Ishikawa (cell line): ENCODE measurements around the gene TNRC6B.

Experiments used
- CEBPB ChIP-seq: IDR thresholded peaks from 2 replicates; pipeline ENCODE4 v1.6.1; 2012
- CREB1 ChIP-seq: IDR thresholded peaks from 2 replicates; pipeline ENCODE4 v1.6.1; 2012; ENCODE audit warnings: low read depth
- EGR1 ChIP-seq: IDR thresholded peaks from 2 replicates; pipeline ENCODE4 v1.6.1; 2012
- EP300 ChIP-seq: IDR thresholded peaks from 2 replicates; pipeline ENCODE4 v1.6.1; 2012; ENCODE audit warnings: borderline replicate concordance
- FOXM1 ChIP-seq: IDR thresholded peaks from 2 replicates; pipeline ENCODE4 v1.6.1; 2012; ENCODE audit warnings: low read depth, borderline replicate concordance
- NFIC ChIP-seq: IDR thresholded peaks from 2 replicates; pipeline ENCODE4 v1.6.1; 2012
- RAD21 ChIP-seq: IDR thresholded peaks from 2 replicates; pipeline ENCODE4 v1.6.1; 2012; ENCODE audit warnings: low read depth
- TAF1 ChIP-seq: IDR thresholded peaks from 2 replicates; pipeline ENCODE4 v1.6.1; 2012; ENCODE audit warnings: low read depth, mild to moderate bottlenecking
- TCF12 ChIP-seq: IDR thresholded peaks from 2 replicates; pipeline ENCODE4 v1.6.1; 2012; ENCODE audit warnings: low read depth
- TEAD4 ChIP-seq: IDR thresholded peaks from 2 replicates; pipeline ENCODE4 v1.6.1; 2012
- YY1 ChIP-seq: IDR thresholded peaks from 2 replicates; pipeline ENCODE4 v1.6.1; 2012; ENCODE audit warnings: low read depth
- ZBTB7A ChIP-seq: IDR thresholded peaks from 2 replicates; pipeline ENCODE4 v1.6.1; 2012; ENCODE audit warnings: low read depth
- TF ChIP-seq, protein P1 (sequence below): IDR thresholded peaks from 2 replicates; pipeline ENCODE4 v1.6.1; 2012; ENCODE audit warnings: low read depth, mild to moderate bottlenecking
- TF ChIP-seq, protein P2 (sequence below): IDR thresholded peaks from 2 replicates; pipeline ENCODE4 v1.6.1; 2012
- TF ChIP-seq, protein P3 (sequence below): IDR thresholded peaks from 2 replicates; pipeline ENCODE4 v1.6.1; 2012

The TNRC6B gene

DNA sequence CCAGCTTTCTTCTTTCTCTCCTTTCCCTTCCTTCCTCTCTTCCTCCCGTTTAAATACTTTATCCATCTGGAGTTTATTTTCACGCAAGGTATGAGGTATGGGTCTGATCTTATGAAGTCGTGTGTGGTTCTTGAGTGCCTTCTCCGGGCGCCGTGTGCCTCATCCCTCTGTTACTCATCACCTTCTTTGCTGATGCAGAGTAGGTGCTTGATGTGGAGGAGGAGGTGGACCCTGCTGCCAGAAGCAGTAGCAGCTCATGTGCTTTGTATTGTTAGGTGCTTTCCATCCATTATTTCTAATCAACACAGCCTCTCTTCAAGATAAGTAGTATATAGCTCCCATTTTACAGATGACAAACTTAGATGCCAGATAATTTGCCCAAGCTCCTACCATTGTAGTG lies 47.0 kb downstream of the TNRC6B start:
- TF ChIP-seq EGR1 (no peak), TEAD4 (no peak), TAF1 (no peak), ZBTB7A (no peak), YY1 (no peak), CEBPB (no peak), EP300 (no peak), NFIC (no peak), FOXM1 (no peak), RAD21 (no peak), CREB1 (no peak)
- TF ChIP-seq, protein P1, sequence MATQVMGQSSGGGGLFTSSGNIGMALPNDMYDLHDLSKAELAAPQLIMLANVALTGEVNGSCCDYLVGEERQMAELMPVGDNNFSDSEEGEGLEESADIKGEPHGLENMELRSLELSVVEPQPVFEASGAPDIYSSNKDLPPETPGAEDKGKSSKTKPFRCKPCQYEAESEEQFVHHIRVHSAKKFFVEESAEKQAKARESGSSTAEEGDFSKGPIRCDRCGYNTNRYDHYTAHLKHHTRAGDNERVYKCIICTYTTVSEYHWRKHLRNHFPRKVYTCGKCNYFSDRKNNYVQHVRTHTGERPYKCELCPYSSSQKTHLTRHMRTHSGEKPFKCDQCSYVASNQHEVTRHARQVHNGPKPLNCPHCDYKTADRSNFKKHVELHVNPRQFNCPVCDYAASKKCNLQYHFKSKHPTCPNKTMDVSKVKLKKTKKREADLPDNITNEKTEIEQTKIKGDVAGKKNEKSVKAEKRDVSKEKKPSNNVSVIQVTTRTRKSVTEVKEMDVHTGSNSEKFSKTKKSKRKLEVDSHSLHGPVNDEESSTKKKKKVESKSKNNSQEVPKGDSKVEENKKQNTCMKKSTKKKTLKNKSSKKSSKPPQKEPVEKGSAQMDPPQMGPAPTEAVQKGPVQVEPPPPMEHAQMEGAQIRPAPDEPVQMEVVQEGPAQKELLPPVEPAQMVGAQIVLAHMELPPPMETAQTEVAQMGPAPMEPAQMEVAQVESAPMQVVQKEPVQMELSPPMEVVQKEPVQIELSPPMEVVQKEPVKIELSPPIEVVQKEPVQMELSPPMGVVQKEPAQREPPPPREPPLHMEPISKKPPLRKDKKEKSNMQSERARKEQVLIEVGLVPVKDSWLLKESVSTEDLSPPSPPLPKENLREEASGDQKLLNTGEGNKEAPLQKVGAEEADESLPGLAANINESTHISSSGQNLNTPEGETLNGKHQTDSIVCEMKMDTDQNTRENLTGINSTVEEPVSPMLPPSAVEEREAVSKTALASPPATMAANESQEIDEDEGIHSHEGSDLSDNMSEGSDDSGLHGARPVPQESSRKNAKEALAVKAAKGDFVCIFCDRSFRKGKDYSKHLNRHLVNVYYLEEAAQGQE, result no peak
- TF ChIP-seq, protein P2, sequence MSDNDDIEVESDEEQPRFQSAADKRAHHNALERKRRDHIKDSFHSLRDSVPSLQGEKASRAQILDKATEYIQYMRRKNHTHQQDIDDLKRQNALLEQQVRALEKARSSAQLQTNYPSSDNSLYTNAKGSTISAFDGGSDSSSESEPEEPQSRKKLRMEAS, result no peak

DNA sequence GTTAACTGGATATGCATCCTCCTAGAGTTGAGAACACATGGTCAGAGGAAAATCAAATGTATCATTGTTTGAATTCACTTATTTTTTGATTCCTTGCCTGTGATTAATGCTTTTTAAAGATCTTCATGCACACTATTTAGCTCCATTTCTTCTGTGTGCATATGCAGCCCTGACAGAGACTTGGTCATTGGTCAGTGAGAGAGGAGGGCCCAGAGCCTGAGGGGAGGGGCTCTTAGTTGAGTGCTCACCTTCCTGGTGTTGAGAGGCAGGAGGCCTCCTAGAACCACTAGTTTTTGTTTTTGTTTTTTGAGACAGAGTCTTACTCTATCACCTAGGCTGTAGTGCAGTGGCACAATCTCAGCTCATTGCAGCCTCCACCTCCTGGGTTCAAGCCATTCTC lies 48.9 kb downstream of the TNRC6B start:
- TF ChIP-seq EGR1 (no peak), ZBTB7A (no peak), TAF1 (no peak), TCF12 (no peak), CREB1 (no peak), TEAD4 (no peak), FOXM1 (no peak), NFIC (no peak), EP300 (no peak), YY1 (no peak), CEBPB (no peak), RAD21 (no peak)
- TF ChIP-seq, protein P2, result no peak

DNA sequence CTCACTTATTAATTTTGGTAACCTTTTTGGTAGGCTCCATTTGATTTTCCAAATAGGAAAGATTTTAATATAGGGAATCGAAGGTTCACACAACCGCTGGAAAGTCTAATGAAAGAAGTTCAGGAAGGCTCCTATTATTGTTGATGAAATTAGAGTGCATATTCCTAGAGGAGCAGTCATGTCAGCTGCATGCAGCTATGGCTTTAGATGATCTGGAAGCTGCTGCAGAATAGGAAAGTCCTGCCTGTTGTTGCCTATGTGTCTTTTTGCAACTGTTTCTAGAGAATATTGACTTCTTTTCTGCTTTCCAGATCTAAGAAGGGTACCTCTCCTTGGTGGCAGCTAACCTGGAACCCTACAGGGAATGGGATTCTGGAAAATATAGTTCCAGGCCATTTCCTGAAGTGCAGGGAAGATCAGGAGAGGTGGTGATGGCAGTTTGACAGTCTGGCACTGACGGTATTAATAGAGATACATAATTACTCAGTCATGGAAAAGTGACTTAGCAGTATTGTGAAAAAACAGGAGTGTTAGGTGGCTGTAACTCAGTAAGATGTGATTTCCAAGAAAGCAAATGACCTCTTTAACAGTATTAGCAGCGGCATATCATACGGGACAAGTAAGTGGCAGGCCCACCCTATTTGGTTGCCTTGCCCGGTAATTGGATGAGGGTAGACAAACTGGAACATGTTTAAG lies 54.0 kb downstream of the TNRC6B start:
- no peak for TF ChIP-seq TAF1
- TF ChIP-seq FOXM1, result no peak
- no peak for TF ChIP-seq RAD21
- TF ChIP-seq CREB1, result no peak
- TF ChIP-seq EP300, result no peak
- TF ChIP-seq TEAD4, result no peak
- TF ChIP-seq NFIC, result no peak
- TF ChIP-seq CEBPB, result no peak
- TF ChIP-seq, protein P3, sequence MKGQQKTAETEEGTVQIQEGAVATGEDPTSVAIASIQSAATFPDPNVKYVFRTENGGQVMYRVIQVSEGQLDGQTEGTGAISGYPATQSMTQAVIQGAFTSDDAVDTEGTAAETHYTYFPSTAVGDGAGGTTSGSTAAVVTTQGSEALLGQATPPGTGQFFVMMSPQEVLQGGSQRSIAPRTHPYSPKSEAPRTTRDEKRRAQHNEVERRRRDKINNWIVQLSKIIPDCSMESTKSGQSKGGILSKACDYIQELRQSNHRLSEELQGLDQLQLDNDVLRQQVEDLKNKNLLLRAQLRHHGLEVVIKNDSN, result no peak
- no peak for TF ChIP-seq EGR1
- TF ChIP-seq ZBTB7A, result no peak
- TF ChIP-seq, protein P1, result no peak
- no peak for TF ChIP-seq TCF12
- TF ChIP-seq, protein P2, result no peak
- no peak for TF ChIP-seq YY1

DNA sequence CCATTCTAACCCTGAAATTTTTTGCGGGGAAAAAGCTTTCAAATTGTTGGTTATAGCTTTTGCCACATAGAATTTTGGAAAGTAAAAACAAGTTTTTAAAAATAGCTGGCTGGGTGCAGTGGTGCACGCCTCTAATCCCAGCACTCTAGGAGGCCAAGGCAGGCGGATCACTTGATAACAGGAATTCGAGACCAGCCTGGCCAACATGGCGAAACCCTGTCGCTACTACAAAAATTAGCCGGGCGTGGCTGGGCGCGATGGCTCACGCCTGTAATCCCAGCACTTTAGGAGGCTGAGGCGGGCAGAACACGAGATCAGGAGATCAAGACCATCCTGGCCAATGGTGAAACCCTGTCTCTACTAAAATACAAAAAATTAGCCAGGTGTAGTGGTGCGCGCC lies 54.9 kb downstream of the TNRC6B start:
- no peak for TF ChIP-seq RAD21
- no peak for TF ChIP-seq EP300
- TF ChIP-seq TCF12, result no peak
- TF ChIP-seq TEAD4, result no peak
- TF ChIP-seq CEBPB, result no peak
- no peak for TF ChIP-seq TAF1
- no peak for TF ChIP-seq NFIC
- TF ChIP-seq YY1, result no peak
- TF ChIP-seq CREB1, result no peak
- TF ChIP-seq, protein P2, result no peak
- TF ChIP-seq, protein P3, result no peak
- no peak for TF ChIP-seq EGR1
- TF ChIP-seq ZBTB7A, result no peak
- TF ChIP-seq, protein P1, result no peak
- no peak for TF ChIP-seq FOXM1
